ENCODE results near the gene PCCA.
A peak's percentile ranks its signal among the peaks of the same experiment; 100 is the strongest.
"Not testable (repeated sequence)": the region's sequence is repeated elsewhere in the genome, so short reads cannot be mapped to it uniquely, and the experiment has no call there.

Gene PCCA, protein sequence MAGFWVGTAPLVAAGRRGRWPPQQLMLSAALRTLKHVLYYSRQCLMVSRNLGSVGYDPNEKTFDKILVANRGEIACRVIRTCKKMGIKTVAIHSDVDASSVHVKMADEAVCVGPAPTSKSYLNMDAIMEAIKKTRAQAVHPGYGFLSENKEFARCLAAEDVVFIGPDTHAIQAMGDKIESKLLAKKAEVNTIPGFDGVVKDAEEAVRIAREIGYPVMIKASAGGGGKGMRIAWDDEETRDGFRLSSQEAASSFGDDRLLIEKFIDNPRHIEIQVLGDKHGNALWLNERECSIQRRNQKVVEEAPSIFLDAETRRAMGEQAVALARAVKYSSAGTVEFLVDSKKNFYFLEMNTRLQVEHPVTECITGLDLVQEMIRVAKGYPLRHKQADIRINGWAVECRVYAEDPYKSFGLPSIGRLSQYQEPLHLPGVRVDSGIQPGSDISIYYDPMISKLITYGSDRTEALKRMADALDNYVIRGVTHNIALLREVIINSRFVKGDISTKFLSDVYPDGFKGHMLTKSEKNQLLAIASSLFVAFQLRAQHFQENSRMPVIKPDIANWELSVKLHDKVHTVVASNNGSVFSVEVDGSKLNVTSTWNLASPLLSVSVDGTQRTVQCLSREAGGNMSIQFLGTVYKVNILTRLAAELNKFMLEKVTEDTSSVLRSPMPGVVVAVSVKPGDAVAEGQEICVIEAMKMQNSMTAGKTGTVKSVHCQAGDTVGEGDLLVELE

GRCh38 chr13:100088644-100089464, at the start of gene PCCA:
PCCA (plus strand) TSS chr13:100089093; CDS start chr13:100089121, 28 bp downstream.
- FAIRE-seq, result peak; percentile 96

- no peak for FAIRE-seq
Measured at GRCh38 chr13:100039740-100040139, 49.2 kb upstream of the PCCA start.

DNA sequence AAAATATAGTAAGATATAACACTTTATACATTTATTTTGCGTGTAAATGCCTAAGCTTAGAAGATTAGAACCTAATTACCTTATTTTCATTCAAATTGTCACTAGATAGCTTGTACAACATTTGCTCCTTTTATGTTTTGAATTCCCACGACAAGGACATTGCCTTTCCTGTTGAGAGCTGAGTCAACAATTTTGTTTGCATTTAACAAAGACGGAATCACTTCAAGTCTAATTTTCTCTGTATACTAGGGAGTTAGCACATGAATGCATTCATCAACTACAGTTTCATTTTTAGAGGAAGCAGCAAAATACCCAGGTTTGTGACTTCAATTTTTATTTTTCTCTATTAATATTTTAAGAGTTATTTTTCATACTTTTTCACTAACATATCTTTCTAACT, 48.7 kb upstream of the PCCA start:
- FAIRE-seq, result peak; percentile 76

DNA sequence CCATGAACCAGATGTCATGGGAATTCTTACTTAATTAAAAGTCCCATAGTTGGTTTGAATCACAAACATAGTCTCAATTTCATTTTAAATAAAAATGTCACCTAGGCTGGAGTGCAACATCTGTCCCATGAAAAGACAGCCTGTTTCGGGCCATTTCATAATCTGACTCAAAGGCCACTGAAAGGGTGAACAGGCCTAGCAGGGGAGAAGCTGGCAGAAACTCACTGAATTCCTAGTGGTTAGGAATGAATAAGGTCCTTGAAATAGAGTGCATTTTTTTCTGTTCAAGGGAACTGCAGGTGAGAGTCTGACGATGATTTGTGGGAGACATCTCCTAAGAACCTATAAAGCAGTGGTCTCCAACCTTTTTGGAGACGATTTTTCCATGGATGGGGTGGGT, 44.0 kb upstream of the PCCA start:
- no peak for FAIRE-seq

DNA sequence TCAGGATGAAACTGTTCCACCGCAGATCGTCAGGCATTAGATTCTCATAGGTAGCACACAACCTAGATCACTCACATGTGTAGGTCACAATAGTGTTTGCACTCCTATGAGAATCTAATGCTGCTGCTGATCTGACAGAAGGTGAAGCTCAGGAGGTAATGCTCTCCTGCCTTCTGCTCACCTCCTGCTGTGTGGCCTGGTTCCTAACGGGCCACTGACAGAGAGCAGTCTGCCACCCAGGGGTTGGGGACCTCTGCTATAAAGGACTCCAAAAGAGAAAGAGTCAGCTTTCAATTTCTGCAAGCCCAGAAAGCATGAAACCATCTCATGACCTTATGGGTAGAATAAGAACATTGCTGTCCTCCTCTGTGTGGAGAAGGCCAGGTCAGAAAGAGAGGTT, 43.5 kb upstream of the PCCA start:
- FAIRE-seq, result no peak

- no peak for FAIRE-seq
Measured at GRCh38 chr13:100051070-100051469, 37.8 kb upstream of the PCCA start.

GRCh38 chr13:100059827-100060226, 29.1 kb upstream of the PCCA start:
- no peak for FAIRE-seq

DNA sequence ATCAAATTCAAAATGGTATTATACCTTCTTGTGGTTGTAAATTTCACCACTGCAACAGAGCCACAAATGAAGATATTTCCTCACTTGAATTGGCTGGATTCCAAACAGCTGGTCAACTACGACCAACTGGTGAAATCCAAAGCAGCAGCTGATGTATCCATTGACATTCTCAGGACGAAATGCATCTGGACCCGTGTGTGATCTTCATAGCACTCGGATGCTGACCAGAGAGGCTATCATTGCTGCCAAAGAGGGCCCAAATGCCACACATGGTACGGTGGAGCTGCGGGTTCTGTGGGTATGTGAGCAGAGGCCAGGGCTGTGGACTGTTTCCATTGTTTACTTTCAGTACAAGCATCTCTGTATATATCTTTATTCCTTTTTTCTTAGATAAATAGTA, 25.6 kb upstream of the PCCA start:
- no peak for FAIRE-seq

DNA sequence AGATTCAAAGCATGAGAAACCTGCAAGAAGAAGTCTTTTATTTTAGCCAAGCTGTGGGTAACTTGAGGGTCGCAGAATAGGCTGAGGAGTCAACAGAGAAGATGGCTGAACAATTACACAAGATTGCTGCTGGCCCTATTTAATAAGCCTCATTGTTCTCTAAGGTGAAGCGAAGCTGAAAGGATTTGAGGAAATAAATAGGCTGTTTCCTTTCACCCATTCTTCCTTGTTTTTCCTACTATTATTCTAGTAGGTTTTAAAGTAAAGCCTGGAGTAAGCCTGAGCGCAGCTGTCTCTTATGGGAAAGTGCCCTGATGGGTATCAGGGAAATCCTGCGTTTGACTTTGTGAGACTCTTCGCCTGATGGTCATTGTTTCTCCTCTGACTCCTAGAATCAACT, 25.0 kb upstream of the PCCA start:
- no peak for FAIRE-seq

GRCh38 chr13:100068133-100068931, 20.6 kb upstream of the PCCA start:
- FAIRE-seq, result peak; percentile 11

DNA sequence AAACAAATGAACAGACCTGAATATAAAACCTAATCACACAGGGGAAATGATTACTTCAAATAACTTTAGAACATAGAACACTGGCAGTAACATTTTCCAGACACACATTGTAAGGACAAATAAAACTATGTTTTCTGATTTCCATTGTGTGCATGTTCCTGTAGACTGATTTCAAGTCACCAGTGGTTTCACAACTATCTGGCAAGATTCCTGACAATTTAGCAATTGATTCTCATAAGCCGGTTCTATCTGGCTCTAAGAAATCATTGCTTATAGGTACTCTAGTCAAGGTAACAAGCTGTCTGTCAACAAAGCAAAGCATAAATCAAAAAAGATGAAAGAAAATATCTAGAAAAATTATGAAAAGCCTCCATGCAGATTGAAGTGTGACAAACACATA, 19.6 kb upstream of the PCCA start:
- no peak for FAIRE-seq

GRCh38 chr13:100075700-100076587, 12.9 kb upstream of the PCCA start:
- no peak for FAIRE-seq

DNA sequence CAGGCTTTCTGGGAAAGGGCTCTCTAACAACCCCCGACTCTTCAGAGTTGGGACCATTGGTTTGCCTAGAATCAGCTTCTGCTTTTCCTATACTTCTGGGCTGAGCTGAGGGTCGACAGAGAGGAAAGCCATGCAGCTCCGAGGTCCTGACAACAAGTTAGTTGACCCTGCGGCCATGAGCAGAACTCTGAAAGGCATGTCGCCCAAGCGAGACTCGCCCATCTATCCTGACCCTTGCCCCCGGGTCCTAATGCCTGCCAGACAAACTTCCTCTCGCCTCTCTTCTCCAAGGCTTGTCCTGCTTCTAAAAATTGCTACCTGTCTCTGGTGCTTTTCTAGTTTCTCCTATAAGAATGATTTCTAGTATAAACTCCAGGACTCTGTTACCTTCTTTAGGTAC, 9.9 kb upstream of the PCCA start:
- not testable (repeated sequence) for FAIRE-seq

DNA sequence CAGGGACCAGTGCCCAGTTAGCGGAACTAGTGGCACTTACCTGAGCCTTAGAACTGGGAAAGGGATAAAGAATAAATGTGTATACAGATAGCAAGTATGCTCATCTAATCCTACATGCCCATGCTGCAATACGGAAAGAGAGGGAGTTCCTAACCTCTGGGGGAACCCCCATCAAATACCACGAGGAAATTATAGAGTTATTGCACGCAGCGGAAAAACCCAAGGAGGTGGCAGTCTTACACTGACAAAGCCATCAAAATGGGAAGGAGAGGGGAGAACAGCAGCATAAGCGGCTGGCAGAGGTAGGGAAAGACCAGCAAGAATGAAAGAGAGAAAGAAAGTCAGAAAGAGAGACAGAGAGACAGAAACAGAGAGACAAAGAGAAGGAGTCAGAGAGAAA, 5.5 kb upstream of the PCCA start:
- not testable (repeated sequence) for FAIRE-seq

- FAIRE-seq, result no peak
Measured at GRCh38 chr13:100088273-100088643, 635 bp upstream of the PCCA start.

- FAIRE-seq, result no peak
Measured at GRCh38 chr13:100089465-100090032, 656 bp downstream of the PCCA start.

DNA sequence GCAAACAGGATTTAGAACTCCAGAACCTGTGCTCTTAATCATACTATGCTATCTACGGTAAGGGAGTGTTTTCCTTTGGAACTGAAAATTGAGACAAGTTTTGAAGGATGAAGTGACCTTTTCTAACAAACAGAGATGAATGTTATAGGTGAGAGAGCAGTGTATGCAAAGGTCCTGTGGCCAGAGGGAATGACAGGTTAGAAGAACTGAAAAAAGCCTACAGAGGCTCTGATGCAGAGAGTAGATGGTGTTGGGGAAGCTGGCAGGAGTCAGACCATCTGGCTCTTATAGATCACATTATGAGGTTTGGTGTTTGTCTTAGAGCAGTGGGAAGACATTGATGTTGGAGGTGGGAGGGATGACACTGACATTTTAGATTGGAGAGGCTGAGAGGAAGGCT, 2.0 kb downstream of the PCCA start:
- no peak for FAIRE-seq

GRCh38 chr13:100091391-100091790, 2.5 kb downstream of the PCCA start:
- no peak for FAIRE-seq

GRCh38 chr13:100092273-100092672, 3.4 kb downstream of the PCCA start:
- FAIRE-seq, result not testable (repeated sequence)

DNA sequence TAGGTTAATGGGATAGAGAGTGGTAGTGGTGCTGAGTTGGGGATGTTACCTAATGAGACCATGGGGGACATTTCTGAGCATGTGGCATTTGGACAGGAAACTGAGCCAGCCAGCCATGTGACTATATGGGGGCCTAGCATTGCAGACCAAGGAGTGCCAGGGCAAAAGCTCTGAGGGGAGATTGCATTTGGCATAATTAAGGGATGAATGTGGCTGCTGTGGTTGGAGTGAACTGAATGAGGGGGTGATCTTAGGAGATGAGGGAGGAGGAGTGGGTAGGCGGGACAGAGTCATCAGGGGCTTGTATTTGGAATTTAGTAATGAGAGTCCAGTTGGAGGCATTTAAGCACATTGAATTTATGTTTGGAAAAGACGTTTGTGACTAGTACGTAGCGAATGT, 6.6 kb downstream of the PCCA start:
- FAIRE-seq, result no peak

GRCh38 chr13:100096526-100096925, 7.6 kb downstream of the PCCA start:
- no peak for FAIRE-seq
